Progenitor cell of endocrine pancreas (in vitro differentiated cells): ENCODE measurements around the gene SMARCB1. TPM values are rescaled to one million over a fixed set of nuclear protein-coding genes. Genes with fewer than 3 reads are reported as not detected.

Experiments used
- DNase-seq: peaks from one replicate; pipeline ENCODE4 v3.0.0; 2021; ENCODE audit warnings: low spot score; ENCODE audit not compliant: unreplicated experiment
- H3K27ac Mint-ChIP-seq: 2 replicates; pipeline ENCODE4 v1.8.0; 2021; ENCODE audit warnings: mild to moderate bottlenecking, moderate library complexity, mixed read lengths
- H3K27me3 Mint-ChIP-seq: 2 replicates; pipeline ENCODE4 v1.8.0; 2021; ENCODE audit warnings: mixed read lengths
- H3K36me3 Mint-ChIP-seq: 2 replicates; pipeline ENCODE4 v1.8.0; 2022; ENCODE audit warnings: mixed read lengths; ENCODE audit not compliant: insufficient read depth
- H3K4me1 Mint-ChIP-seq: 2 replicates; pipeline ENCODE4 v1.8.0; 2021; ENCODE audit warnings: low read depth, mixed read lengths
- H3K4me3 Mint-ChIP-seq: 2 replicates; pipeline ENCODE4 v1.8.0; 2021; ENCODE audit warnings: low read depth, mild to moderate bottlenecking, moderate library complexity, mixed read lengths
- H3K9me3 Mint-ChIP-seq: 2 replicates; pipeline ENCODE4 v1.8.0; 2021; ENCODE audit warnings: low read depth, mixed read lengths
- total RNA-seq: library from RNA; stranded (reverse); gene quantifications from 2 replicates; pipeline ENCODE4 v1.2.1, GENCODE V29; 2021
- TF ChIP-seq, protein P1 (sequence below): fragments of 200-600 bp; sonication (generic); IDR thresholded peaks from one replicate; pipeline ENCODE4 v1.5.0; 2021; ENCODE audit warnings: antibody characterized with exemption, mild to moderate bottlenecking; ENCODE audit not compliant: unreplicated experiment

SMARCB1 gene
- total RNA-seq, 1 donor from 2014 or later: 195 TPM

GRCh38 chr22:23849009-23850006 is 62.5 kb downstream of the SMARCB1 start:
- Mint-ChIP-seq H3K27ac (no peak overlapping the region), H3K9me3 (no peaks in the 10 kb centered on the region), H3K36me3 (no peaks in the 10 kb centered on the region), H3K4me3 (no peak overlapping the region), H3K4me1 (peaks cover 6% of the 10 kb centered on the region), H3K27me3 (peaks cover 7% of the 10 kb centered on the region)
- TF ChIP-seq, protein P1, sequence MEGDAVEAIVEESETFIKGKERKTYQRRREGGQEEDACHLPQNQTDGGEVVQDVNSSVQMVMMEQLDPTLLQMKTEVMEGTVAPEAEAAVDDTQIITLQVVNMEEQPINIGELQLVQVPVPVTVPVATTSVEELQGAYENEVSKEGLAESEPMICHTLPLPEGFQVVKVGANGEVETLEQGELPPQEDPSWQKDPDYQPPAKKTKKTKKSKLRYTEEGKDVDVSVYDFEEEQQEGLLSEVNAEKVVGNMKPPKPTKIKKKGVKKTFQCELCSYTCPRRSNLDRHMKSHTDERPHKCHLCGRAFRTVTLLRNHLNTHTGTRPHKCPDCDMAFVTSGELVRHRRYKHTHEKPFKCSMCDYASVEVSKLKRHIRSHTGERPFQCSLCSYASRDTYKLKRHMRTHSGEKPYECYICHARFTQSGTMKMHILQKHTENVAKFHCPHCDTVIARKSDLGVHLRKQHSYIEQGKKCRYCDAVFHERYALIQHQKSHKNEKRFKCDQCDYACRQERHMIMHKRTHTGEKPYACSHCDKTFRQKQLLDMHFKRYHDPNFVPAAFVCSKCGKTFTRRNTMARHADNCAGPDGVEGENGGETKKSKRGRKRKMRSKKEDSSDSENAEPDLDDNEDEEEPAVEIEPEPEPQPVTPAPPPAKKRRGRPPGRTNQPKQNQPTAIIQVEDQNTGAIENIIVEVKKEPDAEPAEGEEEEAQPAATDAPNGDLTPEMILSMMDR: peak; percentile 99
- DNase-seq: peak; percentile 93

GRCh38 chr22:23850136-23850611 is 63.4 kb downstream of the SMARCB1 start:
- no peaks in the 10 kb centered on the region for H3K9me3 Mint-ChIP-seq
- H3K4me1 Mint-ChIP-seq: peaks cover 6% of the 10 kb centered on the region
- no peaks in the 10 kb centered on the region for H3K36me3 Mint-ChIP-seq
- no peak for DNase-seq
- H3K27me3 Mint-ChIP-seq: peaks cover 7% of the 10 kb centered on the region
- no peak overlapping the region for H3K27ac Mint-ChIP-seq
- no peak overlapping the region for H3K4me3 Mint-ChIP-seq
- TF ChIP-seq, protein P1: no peak

- H3K9me3 Mint-ChIP-seq: no peaks in the 10 kb centered on the region
- DNase-seq: peak; percentile 41
- peak overlapping the region; percentile 97 for H3K27ac Mint-ChIP-seq
- H3K36me3 Mint-ChIP-seq: no peaks in the 10 kb centered on the region
- no peaks in the 10 kb centered on the region for H3K27me3 Mint-ChIP-seq
- H3K4me3 Mint-ChIP-seq: peak overlapping the region; percentile 89
- TF ChIP-seq, protein P1: peak; percentile 33
- H3K4me1 Mint-ChIP-seq: peaks cover 18% of the 10 kb centered on the region
Observed at GRCh38 chr22:23856721-23857605, 70.2 kb downstream of the SMARCB1 start.

DNA sequence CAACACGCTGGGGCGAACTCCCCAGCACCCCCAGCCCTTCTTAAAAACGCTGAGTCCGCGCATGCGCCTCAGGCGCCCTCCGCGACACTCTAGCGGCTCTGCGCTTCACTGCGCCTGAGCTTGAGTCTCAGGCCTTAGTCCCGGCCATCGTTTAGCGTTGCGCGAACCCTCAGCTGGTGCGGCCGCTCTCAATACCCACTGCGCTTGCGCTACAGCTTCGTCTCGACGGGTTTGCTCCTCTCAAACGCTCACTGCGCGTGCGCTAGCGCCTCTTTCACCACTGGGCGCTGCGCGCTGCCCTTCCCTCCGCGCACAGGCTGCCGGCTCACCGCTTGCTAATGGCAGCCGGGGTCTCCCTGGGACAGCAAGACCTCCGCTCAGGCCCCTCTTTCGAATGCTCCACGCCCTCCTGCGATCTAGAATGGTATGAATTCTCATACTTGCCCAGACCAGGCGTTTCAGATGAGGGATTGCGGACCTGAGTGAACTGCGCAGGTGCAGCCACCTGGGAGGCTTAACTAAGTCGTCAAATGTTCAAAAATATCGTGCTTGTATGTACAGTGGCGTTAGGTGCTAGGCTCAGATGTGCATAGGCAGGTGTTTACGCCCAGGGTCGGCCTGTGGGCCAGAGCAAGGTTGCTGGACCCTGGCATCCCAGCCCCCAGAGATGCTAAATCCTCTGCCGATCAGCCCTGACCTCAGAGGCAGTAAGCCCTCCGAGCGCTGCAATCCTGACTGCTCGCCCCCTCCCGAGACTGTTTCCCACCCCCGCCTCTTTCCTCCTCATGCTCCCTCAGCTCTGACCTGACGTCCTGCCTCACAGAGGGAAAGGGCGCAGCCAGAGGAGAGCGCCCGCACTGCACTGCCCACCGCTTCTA is 71.1 kb downstream of the SMARCB1 start, which contains the start of gene SLC2A11:
Gene SLC2A11 (plus strand): TSS at position 270 of the 878 bp plus-strand sequence. CDS start 125 bp downstream, at position 395.
- DNase-seq: peak; percentile 93
- no peaks in the 10 kb centered on the region for H3K9me3 Mint-ChIP-seq
- no peaks in the 10 kb centered on the region for H3K27me3 Mint-ChIP-seq
- peak within 1 kb of the TSS; percentile 89 for H3K4me3 Mint-ChIP-seq
- H3K27ac Mint-ChIP-seq: peak within 1 kb of the TSS; percentile 97
- peaks cover 2% of the 10 kb centered on the region for H3K36me3 Mint-ChIP-seq
- H3K4me1 Mint-ChIP-seq: peaks cover 18% of the 10 kb centered on the region
- TF ChIP-seq, protein P1: no peak
